ENCODE data around the gene KCNE3. TPM values are rescaled to one million over a fixed set of nuclear protein-coding genes. Genes with fewer than 3 reads are reported as not detected.

Gene KCNE3
- total RNA-seq, 1 donor from 2014 or later: 1.2 TPM

- Histone ChIP-seq H3F3A (ENCODE audit: low read depth) (no peaks in the 10 kb centered on the region), H3K36me3 (no peaks in the 10 kb centered on the region), H3K4me2 (no peak overlapping the region), H3K79me2 (ENCODE audit: low read depth) (no peaks in the 10 kb centered on the region), H3K27me3 (peaks cover 15% of the 10 kb centered on the region), H3K27ac (no peak overlapping the region), H2AFZ (replicated peaks) (no peak overlapping the region), H3K4me1 (peaks cover 14% of the 10 kb centered on the region), H3K9ac (no peak overlapping the region), H3K9me3 (ENCODE audit: low read depth) (no peaks in the 10 kb centered on the region), H4K20me1 (ENCODE audit: low read depth) (no peaks in the 10 kb centered on the region), H3K4me3 (no peak overlapping the region)
- Mint-ChIP-seq H3K27me3 (ENCODE audit: insufficient read depth, low read depth) (peaks cover 2% of the 10 kb centered on the region), H3K4me3 (no peak overlapping the region), H3K9me3 (no peaks in the 10 kb centered on the region), H3K36me3 (no peaks in the 10 kb centered on the region), H3K27ac (no peak overlapping the region), H3K4me1 (peaks cover 13% of the 10 kb centered on the region)
- no peak for DNase-seq (ENCODE audit: low spot score)
- TF ChIP-seq, protein P1, sequence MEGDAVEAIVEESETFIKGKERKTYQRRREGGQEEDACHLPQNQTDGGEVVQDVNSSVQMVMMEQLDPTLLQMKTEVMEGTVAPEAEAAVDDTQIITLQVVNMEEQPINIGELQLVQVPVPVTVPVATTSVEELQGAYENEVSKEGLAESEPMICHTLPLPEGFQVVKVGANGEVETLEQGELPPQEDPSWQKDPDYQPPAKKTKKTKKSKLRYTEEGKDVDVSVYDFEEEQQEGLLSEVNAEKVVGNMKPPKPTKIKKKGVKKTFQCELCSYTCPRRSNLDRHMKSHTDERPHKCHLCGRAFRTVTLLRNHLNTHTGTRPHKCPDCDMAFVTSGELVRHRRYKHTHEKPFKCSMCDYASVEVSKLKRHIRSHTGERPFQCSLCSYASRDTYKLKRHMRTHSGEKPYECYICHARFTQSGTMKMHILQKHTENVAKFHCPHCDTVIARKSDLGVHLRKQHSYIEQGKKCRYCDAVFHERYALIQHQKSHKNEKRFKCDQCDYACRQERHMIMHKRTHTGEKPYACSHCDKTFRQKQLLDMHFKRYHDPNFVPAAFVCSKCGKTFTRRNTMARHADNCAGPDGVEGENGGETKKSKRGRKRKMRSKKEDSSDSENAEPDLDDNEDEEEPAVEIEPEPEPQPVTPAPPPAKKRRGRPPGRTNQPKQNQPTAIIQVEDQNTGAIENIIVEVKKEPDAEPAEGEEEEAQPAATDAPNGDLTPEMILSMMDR (IDR thresholded peaks at IDR 0.05): no peak
- TF ChIP-seq EZH2phosphoT487 (IDR thresholded peaks at IDR 0.05): no peak
- no peak for TF ChIP-seq EZH2 (IDR thresholded peaks at IDR 0.05)
Measured at GRCh38 chr11:74471668-74472429, 4.5 kb upstream of the KCNE3 start.

GRCh38 chr11:74471037-74471436 lies 3.7 kb upstream of the KCNE3 start:
- no peak overlapping the region for H3K4me2 ChIP-seq
- no peaks in the 10 kb centered on the region for H3K36me3 Mint-ChIP-seq

GRCh38 chr11:74470526-74470925 lies 3.2 kb upstream of the KCNE3 start:
- H3K4me1 ChIP-seq: peaks cover 15% of the 10 kb centered on the region
- Mint-ChIP-seq H3K9me3 (no peaks in the 10 kb centered on the region), H3K27ac (peak overlapping the region; percentile 72), H3K27me3 (ENCODE audit: insufficient read depth, low read depth) (peaks cover 2% of the 10 kb centered on the region), H3K4me1 (peaks cover 13% of the 10 kb centered on the region), H3K4me3 (no peak overlapping the region), H3K36me3 (no peaks in the 10 kb centered on the region)
- no peaks in the 10 kb centered on the region for H3K79me2 ChIP-seq (ENCODE audit: low read depth)
- no peak overlapping the region for H2AFZ ChIP-seq (replicated peaks)
- TF ChIP-seq EZH2 (IDR thresholded peaks at IDR 0.05) (no peak), EZH2phosphoT487 (IDR thresholded peaks at IDR 0.05) (no peak)
- TF ChIP-seq, protein P1 (IDR thresholded peaks at IDR 0.05): no peak
- no peak overlapping the region for H3K4me3 ChIP-seq
- no peaks in the 10 kb centered on the region for H3K9me3 ChIP-seq (ENCODE audit: low read depth)
- DNase-seq (ENCODE audit: low spot score): no peak
- no peaks in the 10 kb centered on the region for H4K20me1 ChIP-seq (ENCODE audit: low read depth)
- no peak overlapping the region for H3K9ac ChIP-seq
- no peaks in the 10 kb centered on the region for H3F3A ChIP-seq (ENCODE audit: low read depth)
- no peak overlapping the region for H3K4me2 ChIP-seq
- H3K27me3 ChIP-seq: peaks cover 27% of the 10 kb centered on the region
- no peaks in the 10 kb centered on the region for H3K36me3 ChIP-seq
- no peak overlapping the region for H3K27ac ChIP-seq

More at GRCh38 chr11:74471037-74471436, 3.7 kb upstream of the KCNE3 start:
- H3K79me2 ChIP-seq (ENCODE audit: low read depth): no peaks in the 10 kb centered on the region
- no peaks in the 10 kb centered on the region for H4K20me1 ChIP-seq (ENCODE audit: low read depth)
- peaks cover 2% of the 10 kb centered on the region for H3K27me3 Mint-ChIP-seq (ENCODE audit: insufficient read depth, low read depth)
- peaks cover 13% of the 10 kb centered on the region for H3K4me1 Mint-ChIP-seq
- TF ChIP-seq EZH2 (IDR thresholded peaks at IDR 0.05) (no peak), EZH2phosphoT487 (IDR thresholded peaks at IDR 0.05) (no peak)
- TF ChIP-seq, protein P1 (IDR thresholded peaks at IDR 0.05): no peak
- H3K9me3 Mint-ChIP-seq: no peaks in the 10 kb centered on the region
- H3K4me3 Mint-ChIP-seq: no peak overlapping the region
- no peak for DNase-seq (ENCODE audit: low spot score)
- H3K4me1 ChIP-seq: peaks cover 15% of the 10 kb centered on the region
- no peaks in the 10 kb centered on the region for H3K36me3 ChIP-seq
- no peak overlapping the region for H2AFZ ChIP-seq (replicated peaks)
- H3K4me3 ChIP-seq: no peak overlapping the region
- H3K27ac ChIP-seq: no peak overlapping the region
- no peaks in the 10 kb centered on the region for H3K9me3 ChIP-seq (ENCODE audit: low read depth)
- peak overlapping the region; percentile 72 for H3K27ac Mint-ChIP-seq
- no peak overlapping the region for H3K9ac ChIP-seq
- peaks cover 23% of the 10 kb centered on the region for H3K27me3 ChIP-seq
- no peaks in the 10 kb centered on the region for H3F3A ChIP-seq (ENCODE audit: low read depth)

Data from neural progenitor cell (in vitro differentiated cells).